T-cell (primary cell): ENCODE results near the gene VSIR. TPM values are rescaled to one million over a fixed set of nuclear protein-coding genes. Genes with fewer than 3 reads are reported as not detected.
A peak's percentile ranks its signal among the peaks of the same experiment; 100 is the strongest.

ENCODE experiments used
- ATAC-seq, 4 experiments: fragments of 200-7000 bp in 3 of 4; fragments of 150-1000 bp in 1 of 4; cut with Tn5 transposase; replicated peaks in 1 of 4; 1 replicate in 3 of 4; 2 replicates in 1 of 4; pipeline ENCODE4 v1.10.0; 2021; ENCODE audit warnings: moderate library complexity in 3 of 4, mild to moderate bottlenecking in 2 of 4, moderate number of reproducible peaks in 1 of 4
- CTCF ChIA-PET, 2 donors: fragments of 300-600 bp; sonication (Branson Sonifier 250); formaldehyde crosslinking; loops; one replicate each; lab custom pipeline; 2022; ENCODE audit warnings: antibody characterized with exemption in 2 of 2; lab: Charles Lee
- POLR2A ChIA-PET, 2 donors: fragments of 300-600 bp; sonication (Branson Sonifier 250); formaldehyde crosslinking; loops; one replicate each; lab custom pipeline; 2022; ENCODE audit warnings: antibody characterized with exemption in 2 of 2; lab: Charles Lee
- DNase-seq, 35 experiments: peaks; one replicate each; pipeline versions ENCODE4 v3.0.0 to v3.0.0-alpha.2; 2013 to 2023
- H3K27ac ChIP-seq: one replicate; pipeline ENCODE4 v1.5.1; 2013; ENCODE audit warnings: low read length
- H3K27me3 ChIP-seq, 2 experiments: replicated peaks in 1 of 2; 1 replicate in 1 of 2; 2 replicates in 1 of 2; pipeline versions ENCODE4 v1.6.1 to v1.7.0; 2013; ENCODE audit warnings: low read length in 1 of 2, mixed read lengths in 1 of 2; ENCODE audit not compliant: control insufficient read depth in 2 of 2, insufficient read depth in 2 of 2; ENCODE audit errors: extremely low read depth in 1 of 2
- H3K36me3 ChIP-seq, 2 donors: 1 replicate in 1 of 2; 2 replicates in 1 of 2; pipeline versions ENCODE4 v1.6.1 to v1.7.0; 2013; ENCODE audit warnings: low read length in 1 of 2; ENCODE audit not compliant: control insufficient read depth in 2 of 2, insufficient read depth in 1 of 2; ENCODE audit errors: extremely low read depth in 1 of 2
- H3K4me1 ChIP-seq, 2 experiments: 1 replicate in 1 of 2; 2 replicates in 1 of 2; pipeline versions ENCODE4 v1.6.1 to v1.7.0; 2013; ENCODE audit warnings: low read length in 2 of 2, mixed read lengths in 1 of 2; ENCODE audit not compliant: insufficient read depth in 2 of 2, control insufficient read depth in 1 of 2; ENCODE audit errors: extremely low read depth in 1 of 2
- H3K4me3 ChIP-seq, 2 donors: 1 replicate in 1 of 2; 2 replicates in 1 of 2; pipeline versions ENCODE4 v1.5.1 to v1.7.0; 2013; ENCODE audit warnings: mild to moderate bottlenecking in 2 of 2, low read length in 1 of 2, moderate library complexity in 1 of 2; ENCODE audit not compliant: control insufficient read depth in 1 of 2; ENCODE audit errors: extremely low read depth in 1 of 2
- H3K9me3 ChIP-seq: 2 replicates; pipeline ENCODE4 v1.7.0; 2013
- H3K27ac Mint-ChIP-seq, 2 donors: one replicate each; pipeline ENCODE4 v1.8.0; 2020 to 2021; ENCODE audit warnings: mild to moderate bottlenecking in 2 of 2, mixed read lengths in 2 of 2
- H3K27me3 Mint-ChIP-seq, 2 donors: one replicate each; pipeline ENCODE4 v1.8.0; 2021 to 2022; ENCODE audit warnings: mixed read lengths in 2 of 2
- H3K36me3 Mint-ChIP-seq: one replicate; pipeline ENCODE4 v1.8.0; 2021; ENCODE audit warnings: mixed read lengths
- H3K4me1 Mint-ChIP-seq, 3 donors: one replicate each; pipeline ENCODE4 v1.8.0; 2020 to 2022; ENCODE audit warnings: mixed read lengths in 3 of 3, mild to moderate bottlenecking in 1 of 3
- H3K4me3 Mint-ChIP-seq, 3 donors: one replicate each; pipeline ENCODE4 v1.8.0; 2020 to 2022; ENCODE audit warnings: mild to moderate bottlenecking in 3 of 3, mixed read lengths in 3 of 3, moderate library complexity in 3 of 3
- H3K9me3 Mint-ChIP-seq, 3 donors: one replicate each; pipeline ENCODE4 v1.8.0; 2020 to 2022; ENCODE audit warnings: mixed read lengths in 3 of 3
- WGBS: methylation state at CpG from one replicate; pipeline ENCODE4 v1.1.5; 2013; ENCODE audit warnings: missing lambda C conversion rate; ENCODE audit not compliant: insufficient coverage; 5-methylcytosine and 5-hydroxymethylcytosine counted together
- total RNA-seq, 35 experiments: library from RNA in 6 of 35; stranded (reverse) in 6 of 35; fragments of 120-200 nt in 1 of 35; gene quantifications; one replicate each; pipeline versions ENCODE4 v1.2.1 to v1.2.4 and lab custom pipeline; 2013 to 2026

VSIR gene
- total RNA-seq, 5 donors from 2014 or later (not counting 1 experiment from before 2014, with no cell fraction given), result 81.4 to 134 (median 98.3) TPM

- Histone ChIP-seq H3K4me1 (peaks cover 30 to 95% of the 10 kb centered on the region in 2 experiments), H3K36me3 (peaks cover 16 to 91% of the 10 kb centered on the region in 2 donors), H3K9me3 (no peaks in the 10 kb centered on the region), H3K4me3 (no peak overlapping the region), H3K27ac (peak overlapping the region; percentile 18), H3K27me3 (no peaks in the 10 kb centered on the region)
- 78% methylated on average over 8 of the region's 11 CpGs for whole genome bisulfite sequencing
- H3K4me3 Mint-ChIP-seq, result peak overlapping the region in 1 of 3 donors; percentile 65
- H3K27me3 Mint-ChIP-seq, result no peaks in the 10 kb centered on the region
- peak overlapping the region; percentile 85 to 98 for H3K27ac Mint-ChIP-seq
- H3K4me1 Mint-ChIP-seq, result peaks cover 84 to 96% (median 90%) of the 10 kb centered on the region in 3 donors
- ChIA-PET POLR2A (no interaction called here), CTCF (interaction anchor here in 1 of 2 donors (1.2 kb wide), 1 partner anchor 15 kb away, joined by 5 read pairs; no protein-coding TSS in a partner anchor)
- H3K9me3 Mint-ChIP-seq, result no peaks in the 10 kb centered on the region
- DNase-seq (no peak), ATAC-seq (no peak)
- H3K36me3 Mint-ChIP-seq, result peaks cover 33% of the 10 kb centered on the region
Measured at GRCh38 chr10:71763352-71764127, 9.8 kb downstream of the VSIR start.

GRCh38 chr10:71762324-71762723 is 11.0 kb downstream of the VSIR start:
- ChIA-PET POLR2A (interaction anchor here in 1 of 2 donors (0.7 kb wide), 1 partner anchor 10 kb away, joined by 3 read pairs; no protein-coding TSS in a partner anchor), CTCF (no interaction called here)
- Histone ChIP-seq H3K27ac (no peak overlapping the region), H3K9me3 (no peaks in the 10 kb centered on the region), H3K27me3 (no peaks in the 10 kb centered on the region), H3K4me3 (no peak overlapping the region), H3K36me3 (peaks cover 19 to 91% of the 10 kb centered on the region in 2 donors), H3K4me1 (peaks cover 35 to 95% of the 10 kb centered on the region in 2 experiments)
- Mint-ChIP-seq H3K9me3 (no peaks in the 10 kb centered on the region), H3K4me3 (peak overlapping the region in 1 of 3 donors; percentile 65), H3K4me1 (peaks cover 85 to 96% (median 90%) of the 10 kb centered on the region in 3 donors), H3K36me3 (peaks cover 35% of the 10 kb centered on the region), H3K27me3 (no peaks in the 10 kb centered on the region), H3K27ac (peak overlapping the region; percentile 85 to 98)
- WGBS, result 95% methylated on average over 3 of the region's 5 CpGs
- ATAC-seq (no peak), DNase-seq (no peak)

- Mint-ChIP-seq H3K9me3 (no peaks in the 10 kb centered on the region), H3K4me1 (peaks cover 85 to 96% (median 90%) of the 10 kb centered on the region in 3 donors), H3K36me3 (peaks cover 30% of the 10 kb centered on the region), H3K4me3 (peak overlapping the region in 2 of 3 donors; percentile 45 to 65), H3K27ac (peak overlapping the region; percentile 85 to 98), H3K27me3 (no peaks in the 10 kb centered on the region)
- ATAC-seq (no peak), DNase-seq (no peak)
- Histone ChIP-seq H3K4me1 (peaks cover 37 to 95% of the 10 kb centered on the region in 2 experiments), H3K4me3 (peak overlapping the region in 1 of 2 donors; percentile 15), H3K9me3 (no peaks in the 10 kb centered on the region), H3K27ac (no peak overlapping the region), H3K36me3 (peaks cover 14 to 84% of the 10 kb centered on the region in 2 donors), H3K27me3 (no peaks in the 10 kb centered on the region)
- 94% methylated on average over 20 of the region's 26 CpGs for WGBS
- ChIA-PET POLR2A (interaction anchor here in 1 of 2 donors (0.7 kb wide), 1 partner anchor 9 kb away, joined by 3 read pairs; no protein-coding TSS in a partner anchor), CTCF (no interaction called here)
Measured at GRCh38 chr10:71761541-71762113, 11.7 kb downstream of the VSIR start.

GRCh38 chr10:71761105-71761511 is 12.2 kb downstream of the VSIR start:
- peak in 3 of 4 experiments; percentile 43 to 55 (median 49) for ATAC-seq
- Mint-ChIP-seq H3K4me1 (peaks cover 87 to 97% (median 90%) of the 10 kb centered on the region in 3 donors), H3K27me3 (no peaks in the 10 kb centered on the region), H3K36me3 (peaks cover 29% of the 10 kb centered on the region), H3K9me3 (no peaks in the 10 kb centered on the region), H3K4me3 (peak overlapping the region in 2 of 3 donors; percentile 45 to 65), H3K27ac (peak overlapping the region; percentile 85 to 91)
- no peak overlapping the region for H3K27ac ChIP-seq
- no peaks in the 10 kb centered on the region for H3K27me3 ChIP-seq
- 75% methylated on average over 3 of the region's 3 CpGs for WGBS
- no peaks in the 10 kb centered on the region for H3K9me3 ChIP-seq
- CTCF ChIA-PET, result no interaction called here
- H3K36me3 ChIP-seq, result peaks cover 14 to 79% of the 10 kb centered on the region in 2 donors
- peaks cover 42 to 95% of the 10 kb centered on the region in 2 experiments for H3K4me1 ChIP-seq
- H3K4me3 ChIP-seq, result no peak overlapping the region
- peak in 1 of 35 experiments; percentile 32 for DNase-seq
- POLR2A ChIA-PET, result no interaction called here

GRCh38 chr10:71757399-71757922 is 15.9 kb downstream of the VSIR start:
- H3K27ac ChIP-seq, result peak overlapping the region; percentile 93
- 10% methylated on average over 2 of the region's 11 CpGs for WGBS
- peaks cover 70 to 95% of the 10 kb centered on the region in 2 experiments for H3K4me1 ChIP-seq
- H3K36me3 ChIP-seq, result peaks cover 18 to 77% of the 10 kb centered on the region in 2 donors
- Mint-ChIP-seq H3K27ac (peak overlapping the region; percentile 98), H3K4me1 (peaks cover 86 to 96% (median 89%) of the 10 kb centered on the region in 3 donors), H3K36me3 (peaks cover 30% of the 10 kb centered on the region), H3K9me3 (no peaks in the 10 kb centered on the region), H3K27me3 (no peaks in the 10 kb centered on the region), H3K4me3 (peak overlapping the region; percentile 55 to 66 (median 62))
- peak overlapping the region; percentile 16 to 60 for H3K4me3 ChIP-seq
- no peaks in the 10 kb centered on the region for H3K9me3 ChIP-seq
- ATAC-seq (peak; percentile 11 to 23 (median 14)), DNase-seq (peak in 2 of 35 experiments; percentile 42)
- POLR2A ChIA-PET, result interaction anchor here (0.5 to 2.0 kb wide), 6 partner anchors 9 to 464 kb away, joined by 3 to 7 read pairs (median 4); partner anchors contain the start of gene VSIR (in 1 of the 2)
- H3K27me3 ChIP-seq, result no peaks in the 10 kb centered on the region
- CTCF ChIA-PET, result interaction anchor here (0.6 to 2.0 kb wide), 9 partner anchors 9 to 440 kb away, joined by 3 to 10 read pairs (median 6); partner anchors contain the start of gene VSIR (in 2 of the 2)
